Brain microvascular endothelial cell (primary cell): ENCODE measurements around the gene KCNMA1.

Experiments used
- DNase-seq: peaks from one replicate; pipeline ENCODE4 v3.0.0-alpha.2; 2020
- H3K27ac ChIP-seq: fragments of 250-450 bp; sonication (Bioruptor Pico); 2 replicates; pipeline ENCODE4 v1.5.1; 2020; ENCODE audit warnings: mild to moderate bottlenecking, moderate library complexity
- H3K27me3 ChIP-seq: fragments of 250-450 bp; sonication (Bioruptor Pico); replicated peaks from 2 replicates; pipeline ENCODE4 v1.5.1; 2020; ENCODE audit warnings: mild to moderate bottlenecking
- H3K36me3 ChIP-seq: fragments of 250-450 bp; sonication (Bioruptor Pico); replicated peaks from 2 replicates; pipeline ENCODE4 v1.5.1; 2020; ENCODE audit warnings: mild to moderate bottlenecking
- H3K4me3 ChIP-seq: 2 replicates; pipeline ENCODE4 v1.5.1; 2011; ENCODE audit warnings: low read depth, mild to moderate bottlenecking, control low read depth, low read length, moderate library complexity
- CTCF ChIP-seq: IDR thresholded peaks from 2 replicates; pipeline ENCODE4 v1.5.1; 2011; ENCODE audit warnings: low read depth, mild to moderate bottlenecking, moderate library complexity, low read length, control low read depth, inconsistent platforms; ENCODE audit errors: missing control alignments
- in situ Hi-C: cut with HindIII; loops from 2 replicates; pipeline ENCODE4 v1.10.0; 2017; ENCODE audit warnings: low sequenced_read_pairs, low pct_ligation_motif_present

Gene KCNMA1

DNA sequence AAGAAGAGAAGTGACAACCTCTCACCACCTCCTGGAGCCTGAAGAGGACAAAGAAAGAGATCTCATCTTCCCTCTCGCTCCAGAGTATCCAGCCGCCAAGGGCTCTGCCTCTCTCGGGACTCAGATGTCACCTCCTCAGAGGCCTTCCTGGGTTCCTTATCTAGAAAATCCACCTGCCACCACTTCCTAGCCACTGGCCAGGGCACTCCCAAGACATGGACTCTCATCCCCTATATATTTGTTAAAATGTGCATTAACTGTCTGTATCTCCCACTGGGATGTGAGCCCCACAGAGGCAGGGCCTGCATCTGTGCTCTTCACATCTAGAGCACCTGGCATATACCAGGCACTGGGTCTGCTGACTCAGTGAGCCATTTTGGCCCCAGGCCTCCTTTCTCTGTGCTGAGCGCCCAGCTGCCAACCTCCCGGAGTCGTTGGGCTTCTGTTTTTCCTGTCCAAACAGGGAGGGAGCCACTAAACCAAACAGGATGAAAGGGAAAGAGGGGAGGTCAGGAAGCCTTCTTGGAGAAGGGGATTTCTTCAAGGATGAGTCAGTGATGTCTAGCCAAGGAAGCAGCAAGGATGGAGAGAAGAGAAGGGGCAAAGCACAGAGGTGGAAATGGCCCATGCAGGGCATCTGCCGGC lies 58.9 kb downstream of the KCNMA1 start:
- DNase-seq = peak; percentile 37

GRCh38 chr10:77577666-77578229 lies 59.9 kb downstream of the KCNMA1 start:
- in situ Hi-C loops = no loop called here
- no peaks in the 10 kb centered on the region for H3K36me3 ChIP-seq
- H3K4me3 ChIP-seq = no peak overlapping the region
- no peak for DNase-seq
- TF ChIP-seq CTCF = no peak
- H3K27me3 ChIP-seq = no peaks in the 10 kb centered on the region
- no peak overlapping the region for H3K27ac ChIP-seq

More for the DNA sequence above, 58.9 kb downstream of the KCNMA1 start:
- H3K27ac ChIP-seq = no peak overlapping the region
- H3K27me3 ChIP-seq = no peaks in the 10 kb centered on the region
- no peak for TF ChIP-seq CTCF
- H3K4me3 ChIP-seq = no peak overlapping the region
- no peaks in the 10 kb centered on the region for H3K36me3 ChIP-seq
- in situ Hi-C loops = no loop called here

GRCh38 chr10:77576444-77577032 lies 61.1 kb downstream of the KCNMA1 start:
- H3K27ac ChIP-seq = no peak overlapping the region
- H3K36me3 ChIP-seq = no peaks in the 10 kb centered on the region
- no peaks in the 10 kb centered on the region for H3K27me3 ChIP-seq
- no peak for DNase-seq
- in situ Hi-C loops = no loop called here
- TF ChIP-seq CTCF = no peak
- no peak overlapping the region for H3K4me3 ChIP-seq

- Histone ChIP-seq H3K4me3 (no peak overlapping the region), H3K27ac (no peak overlapping the region), H3K36me3 (no peaks in the 10 kb centered on the region), H3K27me3 (no peaks in the 10 kb centered on the region)
- in situ Hi-C loops = no loop called here
- DNase-seq = no peak
- no peak for TF ChIP-seq CTCF
Observed at GRCh38 chr10:77576007-77576367, 61.6 kb downstream of the KCNMA1 start.

DNA sequence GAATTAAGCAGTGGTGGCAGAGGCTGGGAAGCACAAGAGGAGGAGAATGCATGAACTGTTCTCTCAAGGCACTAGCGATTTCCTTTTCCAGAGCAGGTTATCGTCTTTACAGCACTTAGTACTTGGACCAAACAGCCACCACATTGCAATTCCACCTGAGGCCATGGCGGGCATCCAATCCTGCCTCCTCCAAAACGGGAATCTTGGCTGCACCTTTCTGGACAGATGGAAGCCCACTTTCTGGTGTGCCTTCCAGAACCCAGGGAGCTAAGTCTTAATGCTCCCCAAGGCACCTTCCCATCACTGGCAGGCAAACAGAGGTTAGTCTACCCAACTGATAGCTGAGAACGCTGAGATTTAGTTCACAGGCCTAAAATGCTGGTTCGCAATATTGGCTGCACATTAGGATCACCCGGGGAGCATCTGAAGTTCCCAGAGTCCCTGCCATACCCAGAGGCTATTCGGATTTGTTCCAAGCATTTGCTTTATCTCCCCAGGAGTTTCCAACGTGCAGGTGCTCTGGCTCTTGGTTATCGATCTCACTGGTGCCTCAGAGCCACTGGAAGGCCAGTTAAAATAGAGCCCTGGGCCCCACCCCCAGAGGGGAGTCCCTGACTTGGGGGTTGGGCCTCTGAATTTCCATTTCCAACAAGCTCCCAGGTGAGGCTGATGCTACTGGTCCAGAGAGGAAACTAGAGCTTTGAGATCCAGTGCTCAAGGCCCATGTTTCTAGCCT lies 62.2 kb downstream of the KCNMA1 start:
- no peak for TF ChIP-seq CTCF
- no peaks in the 10 kb centered on the region for H3K36me3 ChIP-seq
- DNase-seq = no peak

More for the DNA sequence above, 62.2 kb downstream of the KCNMA1 start:
- in situ Hi-C loops = no loop called here
- Histone ChIP-seq H3K27me3 (no peaks in the 10 kb centered on the region), H3K27ac (no peak overlapping the region), H3K4me3 (no peak overlapping the region)
